ENCODE data around the gene CNTD1. TPM values are rescaled to one million over a fixed set of nuclear protein-coding genes. Genes with fewer than 3 reads are reported as not detected.

CNTD1 gene
- total and polyA plus RNA-seq, 7 donors = 0.24 to 1.3 (median 0.76) TPM; not detected in 1

- Histone ChIP-seq H3K9me3 (no peaks in the 10 kb centered on the region), H3K4me3 (no peak overlapping the region), H3K4me1 (peaks cover 11% of the 10 kb centered on the region), H3K27ac (no peak overlapping the region), H3K27me3 (ENCODE audit: insufficient read depth in 3 of 3, low read length in 2 of 3) (peaks cover 0 to 3% (median 0%) of the 10 kb centered on the region in 3 donors), H3K36me3 (ENCODE audit: insufficient read depth in 1 of 2, low read depth in 1 of 2) (peaks cover 0 to 23% of the 10 kb centered on the region in 2 donors)
- ATAC-seq = no peak
- TF ChIP-seq, protein P1, sequence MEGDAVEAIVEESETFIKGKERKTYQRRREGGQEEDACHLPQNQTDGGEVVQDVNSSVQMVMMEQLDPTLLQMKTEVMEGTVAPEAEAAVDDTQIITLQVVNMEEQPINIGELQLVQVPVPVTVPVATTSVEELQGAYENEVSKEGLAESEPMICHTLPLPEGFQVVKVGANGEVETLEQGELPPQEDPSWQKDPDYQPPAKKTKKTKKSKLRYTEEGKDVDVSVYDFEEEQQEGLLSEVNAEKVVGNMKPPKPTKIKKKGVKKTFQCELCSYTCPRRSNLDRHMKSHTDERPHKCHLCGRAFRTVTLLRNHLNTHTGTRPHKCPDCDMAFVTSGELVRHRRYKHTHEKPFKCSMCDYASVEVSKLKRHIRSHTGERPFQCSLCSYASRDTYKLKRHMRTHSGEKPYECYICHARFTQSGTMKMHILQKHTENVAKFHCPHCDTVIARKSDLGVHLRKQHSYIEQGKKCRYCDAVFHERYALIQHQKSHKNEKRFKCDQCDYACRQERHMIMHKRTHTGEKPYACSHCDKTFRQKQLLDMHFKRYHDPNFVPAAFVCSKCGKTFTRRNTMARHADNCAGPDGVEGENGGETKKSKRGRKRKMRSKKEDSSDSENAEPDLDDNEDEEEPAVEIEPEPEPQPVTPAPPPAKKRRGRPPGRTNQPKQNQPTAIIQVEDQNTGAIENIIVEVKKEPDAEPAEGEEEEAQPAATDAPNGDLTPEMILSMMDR (IDR thresholded peaks at IDR 0.05) = no peak
- WGBS, 3 donors = 66 to 73% (median 67%) methylated on average over 4 of the region's 4 CpGs
- no peak for DNase-seq
- intact Hi-C loops (cut with DNase I) = no loop called here
Measured at GRCh38 chr17:42795061-42795460, 3.6 kb upstream of the CNTD1 start.

DNA sequence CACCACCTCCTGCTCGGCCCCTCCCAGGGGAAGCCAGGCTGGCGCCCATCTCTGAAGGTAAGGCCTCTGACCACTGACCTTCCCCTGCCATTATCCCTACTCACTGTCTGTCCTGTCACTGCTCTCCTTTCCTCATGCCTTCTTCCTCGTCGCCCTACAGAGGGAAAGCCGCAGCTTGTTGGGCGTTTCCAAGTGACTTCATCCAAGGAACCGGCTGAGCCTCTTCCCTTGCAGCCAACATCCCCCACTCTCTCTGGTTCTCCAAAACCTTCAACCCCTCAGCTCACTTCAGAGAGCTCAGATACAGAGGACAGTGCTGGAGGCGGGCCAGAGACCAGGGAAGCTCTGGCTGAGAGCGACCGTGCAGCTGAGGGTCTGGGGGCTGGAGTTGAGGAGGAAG, 3.2 kb upstream of the CNTD1 start:
- intact Hi-C loops (cut with DNase I) = no loop called here
- H3K27ac ChIP-seq = no peak overlapping the region

GRCh38 chr17:42796066-42796758, 2.4 kb upstream of the CNTD1 start:
- Histone ChIP-seq H3K9me3 (no peaks in the 10 kb centered on the region), H3K27ac (no peak overlapping the region), H3K4me3 (no peak overlapping the region), H3K27me3 (ENCODE audit: insufficient read depth in 3 of 3, low read length in 2 of 3) (no peaks in the 10 kb centered on the region), H3K4me1 (peaks cover 11% of the 10 kb centered on the region), H3K36me3 (ENCODE audit: insufficient read depth in 1 of 2, low read depth in 1 of 2) (peaks cover 0 to 23% of the 10 kb centered on the region in 2 donors)
- intact Hi-C loops (cut with DNase I) = no loop called here
- 86 to 93% (median 88%) methylated on average over 16 to 18 of the region's 18 CpGs for WGBS, 3 donors
- DNase-seq (no peak), ATAC-seq (no peak)
- TF ChIP-seq, protein P1 (IDR thresholded peaks at IDR 0.05) = no peak

More for the DNA sequence above, 3.2 kb upstream of the CNTD1 start:
- no peaks in the 10 kb centered on the region for H3K9me3 ChIP-seq
- TF ChIP-seq, protein P1 (IDR thresholded peaks at IDR 0.05) = no peak
- DNase-seq (no peak), ATAC-seq (no peak)
- H3K27me3 ChIP-seq (ENCODE audit: insufficient read depth in 3 of 3, low read length in 2 of 3) = no peaks in the 10 kb centered on the region
- peaks cover 0 to 23% of the 10 kb centered on the region in 2 donors for H3K36me3 ChIP-seq (ENCODE audit: insufficient read depth in 1 of 2, low read depth in 1 of 2)
- WGBS, 3 donors = 79 to 85% (median 84%) methylated on average over 9 to 10 of the region's 10 CpGs
- no peak overlapping the region for H3K4me3 ChIP-seq
- H3K4me1 ChIP-seq = peaks cover 11% of the 10 kb centered on the region

GRCh38 chr17:42797067-42798007, 1.3 kb upstream of the CNTD1 start:
- 63 to 68% (median 67%) methylated on average over 10 of the region's 10 CpGs for WGBS, 3 donors
- Histone ChIP-seq H3K4me3 (peak overlapping the region; percentile 98), H3K27me3 (ENCODE audit: insufficient read depth in 3 of 3, low read length in 2 of 3) (no peaks in the 10 kb centered on the region), H3K9me3 (no peaks in the 10 kb centered on the region), H3K27ac (no peak overlapping the region), H3K4me1 (peaks cover 11% of the 10 kb centered on the region), H3K36me3 (ENCODE audit: insufficient read depth in 1 of 2, low read depth in 1 of 2) (peaks cover 0 to 23% of the 10 kb centered on the region in 2 donors)
- DNase-seq = no peak
- intact Hi-C loops (cut with DNase I) = no loop called here
- TF ChIP-seq, protein P1 (IDR thresholded peaks at IDR 0.05) = no peak
- ATAC-seq = peak in 1 of 4 donors; percentile 2

Data from psoas muscle (tissue), 8 donors.